ENCODE measurements around the gene CLHC1. TPM values are rescaled to one million over a fixed set of nuclear protein-coding genes. Genes with fewer than 3 reads are reported as not detected.

CLHC1 gene
- total and polyA plus RNA-seq, 2 donors (not counting 3 experiments of a cell fraction or from before 2014, with no cell fraction given) = 2.4 to 12.3 TPM

DNA sequence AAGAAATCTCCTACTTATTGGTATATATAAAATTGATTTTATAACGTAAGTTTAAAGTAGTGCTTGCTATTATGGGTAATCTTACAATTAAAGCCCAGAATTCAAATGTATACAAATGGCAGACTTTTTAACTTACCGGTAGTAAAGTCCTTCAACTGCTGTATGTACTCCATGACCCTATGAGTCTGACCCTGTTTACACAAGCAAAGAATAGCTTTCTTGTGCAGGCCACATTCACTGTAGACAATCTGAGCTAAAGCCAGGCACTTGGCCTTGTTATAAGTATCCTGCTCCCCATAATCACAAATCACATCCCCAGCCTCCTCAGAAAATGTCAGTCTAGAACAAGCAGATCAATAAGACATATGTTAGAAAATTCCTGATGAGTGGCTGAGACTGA lies 51.7 kb downstream of the CLHC1 start:
- H3K9me3 ChIP-seq (replicated peaks; ENCODE audit: control insufficient read depth, insufficient read depth, low read length) = no peaks in the 10 kb centered on the region
- no peaks in the 10 kb centered on the region for H3K9me1 ChIP-seq (replicated peaks; ENCODE audit: control insufficient read depth, extremely low read depth, insufficient read depth, low read length)
- H3K4me1 ChIP-seq (ENCODE audit: control insufficient read depth, extremely low read depth, insufficient read depth, low read length) = no peaks in the 10 kb centered on the region
- H3K4me2 ChIP-seq (ENCODE audit: insufficient read depth, low read length) = no peak overlapping the region
- FAIRE-seq (no peak), DNase-seq (ENCODE audit: low read depth, low spot score) (no peak)
- dilution Hi-C loops (cut with MboI; ENCODE audit: extremely low pct_ligation_motif_present, low sequenced_read_pairs) (no loop called here), intact Hi-C loops (cut with micrococcal nuclease) (no loop called here)
- no TSS peak for BruUV-seq (replicated peaks)
- no peak overlapping the region for H3K4me3 ChIP-seq (replicated peaks in 1 of 3; ENCODE audit: insufficient read depth in 1 of 3, low read depth in 1 of 3, low read length in 3 of 3)
- TF ChIP-seq, protein P1, sequence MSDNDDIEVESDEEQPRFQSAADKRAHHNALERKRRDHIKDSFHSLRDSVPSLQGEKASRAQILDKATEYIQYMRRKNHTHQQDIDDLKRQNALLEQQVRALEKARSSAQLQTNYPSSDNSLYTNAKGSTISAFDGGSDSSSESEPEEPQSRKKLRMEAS (IDR thresholded peaks at IDR 0.05; ENCODE audit: insufficient read depth, insufficient read length) = no peak
- TF ChIP-seq MYC (IDR thresholded peaks at IDR 0.05; ENCODE audit: low read depth, low read length) (no peak), JUN (IDR thresholded peaks at IDR 0.05; ENCODE audit: borderline replicate concordance, insufficient read depth, insufficient read length, low read depth) (no peak), POLR2A (IDR thresholded peaks at IDR 0.05; ENCODE audit: low read depth, low read length) (no peak), POLR2AphosphoS5 (IDR thresholded peaks at IDR 0.05; ENCODE audit: insufficient read depth, low read depth, low read length) (no peak), FOS (IDR thresholded peaks at IDR 0.05; ENCODE audit: borderline replicate concordance, insufficient read depth, low read length) (no peak), GATA2 (IDR thresholded peaks at IDR 0.05; ENCODE audit: insufficient read depth, insufficient read length, low read depth, low read length) (no peak), EZH2 (IDR thresholded peaks at IDR 0.05; ENCODE audit: borderline replicate concordance, low read depth, low read length, severe bottlenecking) (no peak)
- TF ChIP-seq, protein P2, sequence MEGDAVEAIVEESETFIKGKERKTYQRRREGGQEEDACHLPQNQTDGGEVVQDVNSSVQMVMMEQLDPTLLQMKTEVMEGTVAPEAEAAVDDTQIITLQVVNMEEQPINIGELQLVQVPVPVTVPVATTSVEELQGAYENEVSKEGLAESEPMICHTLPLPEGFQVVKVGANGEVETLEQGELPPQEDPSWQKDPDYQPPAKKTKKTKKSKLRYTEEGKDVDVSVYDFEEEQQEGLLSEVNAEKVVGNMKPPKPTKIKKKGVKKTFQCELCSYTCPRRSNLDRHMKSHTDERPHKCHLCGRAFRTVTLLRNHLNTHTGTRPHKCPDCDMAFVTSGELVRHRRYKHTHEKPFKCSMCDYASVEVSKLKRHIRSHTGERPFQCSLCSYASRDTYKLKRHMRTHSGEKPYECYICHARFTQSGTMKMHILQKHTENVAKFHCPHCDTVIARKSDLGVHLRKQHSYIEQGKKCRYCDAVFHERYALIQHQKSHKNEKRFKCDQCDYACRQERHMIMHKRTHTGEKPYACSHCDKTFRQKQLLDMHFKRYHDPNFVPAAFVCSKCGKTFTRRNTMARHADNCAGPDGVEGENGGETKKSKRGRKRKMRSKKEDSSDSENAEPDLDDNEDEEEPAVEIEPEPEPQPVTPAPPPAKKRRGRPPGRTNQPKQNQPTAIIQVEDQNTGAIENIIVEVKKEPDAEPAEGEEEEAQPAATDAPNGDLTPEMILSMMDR (IDR thresholded peaks at IDR 0.05; ENCODE audit: extremely low read depth in 1 of 2, insufficient read depth in 1 of 2, low read depth in 1 of 2, low read length in 2 of 2) = no peak
- no peak overlapping the region for H2AFZ ChIP-seq (ENCODE audit: low read depth, low read length)
- no peak overlapping the region for H3K27ac ChIP-seq (ENCODE audit: insufficient read depth, low read depth, low read length)
- CTCF ChIA-PET = interaction anchor here (1.3 kb wide), 1 partner anchor 342 kb away, joined by 3 read pairs; no protein-coding TSS in a partner anchor
- POLR2A ChIA-PET = no interaction called here
- H3K36me3 ChIP-seq (ENCODE audit: control insufficient read depth in 2 of 2, extremely low read depth in 1 of 2, insufficient read depth in 2 of 2, low read length in 2 of 2) = no peaks in the 10 kb centered on the region
- H4K20me1 ChIP-seq (replicated peaks; ENCODE audit: control insufficient read depth, extremely low read depth, insufficient read depth, low read length) = no peaks in the 10 kb centered on the region
- H3K9ac ChIP-seq (replicated peaks; ENCODE audit: extremely low read depth, insufficient read depth, low read length) = no peak overlapping the region
- H3K79me2 ChIP-seq (ENCODE audit: control insufficient read depth, insufficient read depth, low read length) = no peaks in the 10 kb centered on the region
- no peaks in the 10 kb centered on the region for H3K27me3 ChIP-seq (ENCODE audit: control insufficient read depth in 2 of 2, insufficient read depth in 2 of 2, low read length in 2 of 2)

Data from endothelial cell of umbilical vein (primary cell).